ENCODE measurements around the gene CACNG6. TPM values are rescaled to one million over a fixed set of nuclear protein-coding genes. Genes with fewer than 3 reads are reported as not detected.

The CACNG6 gene
- total and polyA plus RNA-seq, 4 donors = 0.18 TPM; not detected in 3

DNA sequence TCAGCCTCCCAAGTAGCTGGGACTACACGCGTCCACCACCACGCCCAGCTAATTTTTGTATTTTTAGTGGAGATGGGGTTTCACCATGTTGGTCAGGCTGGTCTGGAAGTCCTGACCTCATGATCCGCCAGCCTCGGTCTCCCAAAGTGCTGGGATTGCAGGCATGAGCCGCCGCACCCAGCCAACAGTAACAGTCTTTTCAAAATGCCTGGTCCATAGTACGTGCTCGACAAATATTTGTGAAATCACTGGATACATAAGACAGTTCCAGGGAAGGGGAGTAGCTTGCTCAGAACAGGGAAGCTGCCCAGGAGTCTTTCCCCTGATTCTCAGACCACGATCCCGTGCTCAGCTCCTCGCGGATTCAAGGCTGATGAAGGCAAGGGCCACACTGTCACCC lies 30.5 kb downstream of the CACNG6 start:
- no peak overlapping the region for H3K4me3 ChIP-seq (ENCODE audit: low read length in 2 of 2)
- no peak for ATAC-seq (ENCODE audit: low FRiP score)
- DNase-seq = no peak
- H3K9me3 ChIP-seq (ENCODE audit: control insufficient read depth, low read length) = peaks cover 1% of the 10 kb centered on the region
- H3K4me1 ChIP-seq (ENCODE audit: control insufficient read depth in 1 of 2, insufficient read depth in 2 of 2, low read length in 2 of 2) = no peaks in the 10 kb centered on the region
- H3K27ac ChIP-seq (ENCODE audit: low read depth in 1 of 2, low read length in 2 of 2) = no peak overlapping the region
- H3K27me3 ChIP-seq (ENCODE audit: control insufficient read depth in 1 of 2, insufficient read depth in 2 of 2, low read length in 1 of 2) = no peaks in the 10 kb centered on the region
- intact Hi-C loops (cut with DNase I) = loop anchor here (2.0 to 5.0 kb wide), 3 partner anchors 179 to 230 kb away; no protein-coding TSS in a partner anchor
- 85 to 88% methylated on average over 13 of the region's 13 CpGs for WGBS, 2 donors
- no peaks in the 10 kb centered on the region for H3K36me3 ChIP-seq (ENCODE audit: control insufficient read depth in 1 of 2, insufficient read depth in 2 of 2, low read length in 1 of 2)

DNA sequence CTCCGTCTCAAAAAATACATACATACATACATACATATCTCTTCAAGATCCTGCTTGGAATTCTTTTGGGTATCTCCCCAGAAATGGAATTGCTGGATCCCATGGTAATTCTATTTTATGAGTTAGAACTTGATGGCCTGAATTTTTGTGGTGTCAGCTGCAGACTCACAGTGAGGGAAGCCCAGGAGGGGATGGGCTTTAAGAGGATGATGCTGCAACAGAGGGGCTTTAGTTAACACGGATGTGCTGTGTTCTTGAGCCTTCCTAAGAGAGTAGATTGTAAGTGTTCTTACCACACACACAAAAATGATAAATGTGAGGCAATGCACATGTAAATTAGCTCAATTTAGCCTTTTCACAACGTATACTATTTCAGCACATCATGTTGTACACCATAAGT lies 31.8 kb downstream of the CACNG6 start:
- Histone ChIP-seq H3K36me3 (ENCODE audit: control insufficient read depth in 1 of 2, insufficient read depth in 2 of 2, low read length in 1 of 2) (no peaks in the 10 kb centered on the region), H3K27me3 (ENCODE audit: control insufficient read depth in 1 of 2, insufficient read depth in 2 of 2, low read length in 1 of 2) (no peaks in the 10 kb centered on the region), H3K27ac (ENCODE audit: low read depth in 1 of 2, low read length in 2 of 2) (no peak overlapping the region), H3K4me1 (ENCODE audit: control insufficient read depth in 1 of 2, insufficient read depth in 2 of 2, low read length in 2 of 2) (no peaks in the 10 kb centered on the region), H3K4me3 (ENCODE audit: low read length in 2 of 2) (no peak overlapping the region), H3K9me3 (ENCODE audit: control insufficient read depth, low read length) (no peaks in the 10 kb centered on the region)
- intact Hi-C loops (cut with DNase I) = loop anchor here (2.0 to 5.0 kb wide), 3 partner anchors 180 to 231 kb away; no protein-coding TSS in a partner anchor
- 39 to 40% methylated on average over 3 of the region's 3 CpGs for WGBS, 2 donors
- DNase-seq (no peak), ATAC-seq (ENCODE audit: low FRiP score) (no peak)

- ATAC-seq (ENCODE audit: low FRiP score) = no peak
- DNase-seq = no peak
- WGBS, 2 donors = 81 to 89% methylated on average over 9 of the region's 9 CpGs
- Histone ChIP-seq H3K36me3 (ENCODE audit: control insufficient read depth in 1 of 2, insufficient read depth in 2 of 2, low read length in 1 of 2) (no peaks in the 10 kb centered on the region), H3K9me3 (ENCODE audit: control insufficient read depth, low read length) (no peaks in the 10 kb centered on the region), H3K27me3 (ENCODE audit: control insufficient read depth in 1 of 2, insufficient read depth in 2 of 2, low read length in 1 of 2) (no peaks in the 10 kb centered on the region), H3K4me1 (ENCODE audit: control insufficient read depth in 1 of 2, insufficient read depth in 2 of 2, low read length in 2 of 2) (no peaks in the 10 kb centered on the region), H3K27ac (ENCODE audit: low read depth in 1 of 2, low read length in 2 of 2) (no peak overlapping the region), H3K4me3 (ENCODE audit: low read length in 2 of 2) (no peak overlapping the region)
- intact Hi-C loops (cut with DNase I) = loop anchor here (5.0 kb wide), 2 partner anchors 182 to 232 kb away; no protein-coding TSS in a partner anchor
Measured at GRCh38 chr19:54024660-54025059, 33.2 kb downstream of the CACNG6 start.

- WGBS, 2 donors = 62 to 63% methylated on average over 7 of the region's 7 CpGs
- Histone ChIP-seq H3K9me3 (ENCODE audit: control insufficient read depth, low read length) (no peaks in the 10 kb centered on the region), H3K27ac (ENCODE audit: low read depth in 1 of 2, low read length in 2 of 2) (no peak overlapping the region), H3K27me3 (ENCODE audit: control insufficient read depth in 1 of 2, insufficient read depth in 2 of 2, low read length in 1 of 2) (no peaks in the 10 kb centered on the region), H3K36me3 (ENCODE audit: control insufficient read depth in 1 of 2, insufficient read depth in 2 of 2, low read length in 1 of 2) (no peaks in the 10 kb centered on the region), H3K4me1 (ENCODE audit: control insufficient read depth in 1 of 2, insufficient read depth in 2 of 2, low read length in 2 of 2) (no peaks in the 10 kb centered on the region), H3K4me3 (ENCODE audit: low read length in 2 of 2) (no peak overlapping the region)
- no peak for ATAC-seq (ENCODE audit: low FRiP score)
- intact Hi-C loops (cut with DNase I) = loop anchor here in 1 of 2 donors (5.0 kb wide), 1 partner anchor 234 kb away; no protein-coding TSS in a partner anchor
- no peak for DNase-seq
Measured at GRCh38 chr19:54026656-54027055, 35.2 kb downstream of the CACNG6 start.

DNA sequence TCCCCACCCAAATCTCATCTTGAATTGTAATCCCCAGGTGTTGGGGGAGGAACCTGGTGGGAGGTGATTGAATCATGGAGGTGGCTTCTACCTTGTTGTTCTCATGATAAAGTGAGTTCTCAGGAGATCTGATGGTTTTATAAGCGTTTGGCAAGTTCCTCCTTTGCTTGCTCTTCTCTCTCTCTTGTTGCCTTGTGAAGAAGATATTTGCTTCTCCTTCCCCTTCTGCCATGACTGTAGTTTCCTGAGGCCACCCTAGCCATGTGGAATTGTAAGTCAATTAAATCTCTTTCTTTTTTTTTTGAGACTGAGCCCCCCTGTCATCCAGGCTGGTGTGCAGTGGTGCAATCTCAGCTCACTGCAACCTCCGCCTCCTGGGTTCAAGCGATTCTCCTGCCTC lies 37.9 kb downstream of the CACNG6 start:
- 80 to 84% methylated on average over 3 of the region's 3 CpGs for WGBS, 2 donors
- H3K27me3 ChIP-seq (ENCODE audit: control insufficient read depth in 1 of 2, insufficient read depth in 2 of 2, low read length in 1 of 2) = no peaks in the 10 kb centered on the region
- no peaks in the 10 kb centered on the region for H3K36me3 ChIP-seq (ENCODE audit: control insufficient read depth in 1 of 2, insufficient read depth in 2 of 2, low read length in 1 of 2)
- intact Hi-C loops (cut with DNase I) = loop anchor here in 1 of 2 donors (5.0 kb wide), 1 partner anchor 237 kb away; no protein-coding TSS in a partner anchor
- ATAC-seq (ENCODE audit: low FRiP score) (no peak), DNase-seq (no peak)
- no peaks in the 10 kb centered on the region for H3K4me1 ChIP-seq (ENCODE audit: control insufficient read depth in 1 of 2, insufficient read depth in 2 of 2, low read length in 2 of 2)
- no peak overlapping the region for H3K27ac ChIP-seq (ENCODE audit: low read depth in 1 of 2, low read length in 2 of 2)
- no peaks in the 10 kb centered on the region for H3K9me3 ChIP-seq (ENCODE audit: control insufficient read depth, low read length)
- no peak overlapping the region for H3K4me3 ChIP-seq (ENCODE audit: low read length in 2 of 2)

DNA sequence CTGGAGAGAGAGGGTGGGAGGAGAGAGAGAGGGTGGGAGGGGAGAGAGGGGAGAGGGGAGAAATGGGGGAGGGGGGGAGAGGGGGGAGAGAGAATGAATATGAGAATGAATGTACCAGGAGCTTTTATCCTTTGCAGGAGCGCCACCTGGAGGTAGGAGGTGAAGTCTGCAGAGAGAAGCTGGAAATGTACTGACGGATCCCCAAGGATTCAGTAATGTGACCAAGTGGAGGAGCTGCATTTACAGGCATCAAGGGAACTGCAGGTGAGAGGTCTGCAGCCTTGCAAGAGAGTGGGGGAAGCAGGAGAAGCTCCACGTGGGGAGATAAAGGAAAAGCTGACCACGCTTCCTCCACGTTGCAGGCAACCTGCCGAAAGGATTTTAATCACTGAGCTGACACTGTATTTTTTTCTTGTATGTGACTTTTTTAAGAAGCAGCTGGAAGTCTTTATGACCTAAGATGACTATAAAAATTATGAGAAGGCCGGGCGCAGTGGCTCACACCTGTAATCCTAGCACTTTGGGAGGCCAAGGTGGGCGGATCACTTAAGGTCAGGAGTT lies 38.6 kb downstream of the CACNG6 start:
- H3K9me3 ChIP-seq (ENCODE audit: control insufficient read depth, low read length) = no peaks in the 10 kb centered on the region
- no peaks in the 10 kb centered on the region for H3K27me3 ChIP-seq (ENCODE audit: control insufficient read depth in 1 of 2, insufficient read depth in 2 of 2, low read length in 1 of 2)
- H3K4me3 ChIP-seq (ENCODE audit: low read length in 2 of 2) = no peak overlapping the region
- no peaks in the 10 kb centered on the region for H3K4me1 ChIP-seq (ENCODE audit: control insufficient read depth in 1 of 2, insufficient read depth in 2 of 2, low read length in 2 of 2)
- H3K36me3 ChIP-seq (ENCODE audit: control insufficient read depth in 1 of 2, insufficient read depth in 2 of 2, low read length in 1 of 2) = no peaks in the 10 kb centered on the region
- intact Hi-C loops (cut with DNase I) = loop anchor here in 1 of 2 donors (5.0 kb wide), 1 partner anchor 238 kb away; no protein-coding TSS in a partner anchor
- H3K27ac ChIP-seq (ENCODE audit: low read depth in 1 of 2, low read length in 2 of 2) = no peak overlapping the region
- ATAC-seq (ENCODE audit: low FRiP score) (peak; percentile 52), DNase-seq (peak in 1 of 2 donors; percentile 56)
- WGBS, 2 donors = 38 to 42% methylated on average over 9 of the region's 9 CpGs

- no peak overlapping the region for H3K4me3 ChIP-seq (ENCODE audit: low read length in 2 of 2)
- no peaks in the 10 kb centered on the region for H3K9me3 ChIP-seq (ENCODE audit: control insufficient read depth, low read length)
- H3K27ac ChIP-seq (ENCODE audit: low read depth in 1 of 2, low read length in 2 of 2) = no peak overlapping the region
- no peaks in the 10 kb centered on the region for H3K36me3 ChIP-seq (ENCODE audit: control insufficient read depth in 1 of 2, insufficient read depth in 2 of 2, low read length in 1 of 2)
- no peaks in the 10 kb centered on the region for H3K27me3 ChIP-seq (ENCODE audit: control insufficient read depth in 1 of 2, insufficient read depth in 2 of 2, low read length in 1 of 2)
- no peak for ATAC-seq (ENCODE audit: low FRiP score)
- no peaks in the 10 kb centered on the region for H3K4me1 ChIP-seq (ENCODE audit: control insufficient read depth in 1 of 2, insufficient read depth in 2 of 2, low read length in 2 of 2)
- no peak for DNase-seq
- 46 to 48% methylated on average over 13 of the region's 13 CpGs for WGBS, 2 donors
- intact Hi-C loops (cut with DNase I) = no loop called here
Measured at GRCh38 chr19:54030895-54031586, 39.6 kb downstream of the CACNG6 start.

DNA sequence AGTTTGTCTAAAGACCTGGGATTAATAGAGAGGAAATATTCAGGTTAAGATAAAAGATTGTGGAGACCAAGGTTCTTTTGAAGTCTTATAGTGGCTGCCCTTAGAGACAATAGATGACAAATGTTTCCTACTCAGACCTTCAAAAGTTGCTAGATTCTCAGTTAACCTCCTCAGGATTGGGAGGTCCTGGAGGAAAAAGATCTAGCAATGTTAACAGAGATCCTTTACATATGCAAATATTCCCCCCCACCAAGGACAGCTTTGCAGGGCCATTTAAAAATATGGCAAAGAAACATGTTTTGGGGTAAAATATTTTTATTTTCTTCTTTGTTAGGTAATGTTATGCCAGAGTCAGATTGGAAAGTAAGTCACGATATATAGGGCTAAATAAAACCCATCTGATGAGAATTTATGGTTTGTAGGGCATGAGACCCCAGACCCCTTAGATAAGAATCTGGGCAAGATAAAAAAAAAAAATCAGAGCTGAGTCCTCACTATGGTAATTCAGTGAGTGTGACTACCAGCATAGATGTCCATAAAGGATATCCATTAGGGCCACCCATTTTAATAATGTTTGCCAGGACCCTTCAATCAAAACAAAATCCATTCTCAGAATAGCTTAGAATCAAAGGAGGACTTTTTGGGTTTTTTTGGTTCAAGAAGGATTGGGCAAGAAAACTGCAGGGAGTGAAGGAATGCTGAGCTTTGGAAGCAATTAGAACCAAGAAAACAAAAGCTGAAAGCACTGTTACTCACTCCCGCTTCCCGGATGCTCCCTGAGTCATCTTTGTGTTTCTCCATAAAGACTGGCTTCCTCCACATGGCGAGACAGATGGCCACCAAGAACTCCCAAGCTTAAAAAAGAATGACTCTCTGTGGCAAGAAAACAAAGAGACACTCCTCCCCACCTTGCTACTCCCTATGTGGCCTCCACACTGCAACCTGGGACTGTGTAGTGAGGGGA lies 44.1 kb downstream of the CACNG6 start:
- Histone ChIP-seq H3K36me3 (ENCODE audit: control insufficient read depth in 1 of 2, insufficient read depth in 2 of 2, low read length in 1 of 2) (no peaks in the 10 kb centered on the region), H3K27me3 (ENCODE audit: control insufficient read depth in 1 of 2, insufficient read depth in 2 of 2, low read length in 1 of 2) (no peaks in the 10 kb centered on the region), H3K9me3 (ENCODE audit: control insufficient read depth, low read length) (no peaks in the 10 kb centered on the region), H3K4me1 (ENCODE audit: control insufficient read depth in 1 of 2, insufficient read depth in 2 of 2, low read length in 2 of 2) (no peaks in the 10 kb centered on the region), H3K27ac (ENCODE audit: low read depth in 1 of 2, low read length in 2 of 2) (no peak overlapping the region), H3K4me3 (ENCODE audit: low read length in 2 of 2) (no peak overlapping the region)
- ATAC-seq (ENCODE audit: low FRiP score) = no peak
- no peak for DNase-seq
- WGBS, 2 donors = 29 to 31% methylated on average over 4 of the region's 4 CpGs
- intact Hi-C loops (cut with DNase I) = no loop called here
